NCI-H2227 (cell line): ENCODE data around the gene ARTN.

Experiments used
- DNase-seq: peaks from one replicate; lab custom pipeline; 2025; ENCODE audit not compliant: unreplicated experiment; lab: John Stamatoyannopoulos, UW

Gene ARTN

DNA sequence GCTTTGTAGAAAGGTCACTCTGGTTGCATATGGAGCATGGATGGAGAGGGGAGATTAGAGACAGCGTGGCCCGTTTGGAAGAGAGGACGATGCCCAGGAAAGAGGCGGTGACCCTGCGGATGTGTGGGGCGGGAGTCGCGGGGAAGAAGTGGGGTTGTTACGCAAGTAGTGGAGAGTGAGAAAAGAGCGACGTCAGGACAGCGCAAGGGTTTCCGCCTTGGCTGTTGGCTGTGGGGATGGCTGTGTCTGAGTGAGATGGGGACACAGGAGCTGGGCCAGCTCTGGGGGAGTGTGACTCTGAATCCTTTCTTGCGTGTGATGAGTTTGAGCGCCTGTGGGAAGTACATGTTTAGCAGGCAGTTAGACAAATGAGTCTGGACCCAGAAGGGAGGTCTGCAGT lies 49.2 kb downstream of the ARTN start:
- DNase-seq = no peak

DNA sequence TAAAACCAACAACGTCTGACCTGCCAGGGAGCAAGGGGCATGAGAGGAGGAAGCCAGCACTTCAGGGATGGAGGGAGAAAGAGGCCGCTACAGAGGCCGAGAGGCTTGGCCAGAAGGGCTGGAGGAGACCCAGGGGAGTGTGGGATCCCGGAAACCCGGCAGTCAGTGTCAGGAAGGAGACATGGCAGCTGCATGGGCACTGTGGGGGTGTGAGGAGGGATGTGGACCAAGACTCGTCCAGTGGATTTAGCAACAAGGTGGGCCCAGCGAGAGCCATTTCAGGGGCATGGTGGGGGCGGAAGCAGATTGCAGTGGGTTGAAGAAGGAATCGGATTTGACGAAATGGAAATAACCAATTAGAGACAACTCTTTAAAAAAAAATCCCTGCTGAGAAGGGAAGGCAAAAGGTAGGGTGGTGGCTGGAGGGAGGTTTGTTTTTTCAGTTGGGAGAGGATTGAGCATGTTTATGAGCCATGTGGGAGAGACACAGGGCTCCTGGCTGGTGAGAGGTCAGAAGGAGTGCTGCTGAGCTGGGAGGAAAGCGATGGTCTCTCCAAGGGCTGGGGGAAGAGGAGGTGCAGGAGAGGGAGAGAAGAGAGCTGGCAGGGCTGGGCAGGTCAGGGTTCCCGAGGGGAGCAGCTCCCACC lies 49.8 kb downstream of the ARTN start:
- DNase-seq = no peak

DNA sequence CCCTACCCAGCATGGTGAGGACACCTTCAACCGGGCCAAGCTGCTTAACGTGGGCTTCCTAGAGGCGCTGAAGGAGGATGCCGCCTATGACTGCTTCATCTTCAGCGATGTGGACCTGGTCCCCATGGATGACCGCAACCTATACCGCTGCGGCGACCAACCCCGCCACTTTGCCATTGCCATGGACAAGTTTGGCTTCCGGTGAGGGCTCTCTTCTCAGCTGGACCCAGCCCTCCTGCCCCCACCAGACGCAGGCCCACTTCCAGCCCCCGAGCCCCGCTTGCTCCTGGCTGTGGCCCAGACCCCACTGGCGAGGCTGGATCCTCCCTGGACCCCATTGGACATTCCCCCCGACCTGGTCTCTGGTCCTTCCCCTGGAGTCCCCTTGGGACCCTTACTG lies 51.3 kb downstream of the ARTN start:
- DNase-seq = no peak

DNA sequence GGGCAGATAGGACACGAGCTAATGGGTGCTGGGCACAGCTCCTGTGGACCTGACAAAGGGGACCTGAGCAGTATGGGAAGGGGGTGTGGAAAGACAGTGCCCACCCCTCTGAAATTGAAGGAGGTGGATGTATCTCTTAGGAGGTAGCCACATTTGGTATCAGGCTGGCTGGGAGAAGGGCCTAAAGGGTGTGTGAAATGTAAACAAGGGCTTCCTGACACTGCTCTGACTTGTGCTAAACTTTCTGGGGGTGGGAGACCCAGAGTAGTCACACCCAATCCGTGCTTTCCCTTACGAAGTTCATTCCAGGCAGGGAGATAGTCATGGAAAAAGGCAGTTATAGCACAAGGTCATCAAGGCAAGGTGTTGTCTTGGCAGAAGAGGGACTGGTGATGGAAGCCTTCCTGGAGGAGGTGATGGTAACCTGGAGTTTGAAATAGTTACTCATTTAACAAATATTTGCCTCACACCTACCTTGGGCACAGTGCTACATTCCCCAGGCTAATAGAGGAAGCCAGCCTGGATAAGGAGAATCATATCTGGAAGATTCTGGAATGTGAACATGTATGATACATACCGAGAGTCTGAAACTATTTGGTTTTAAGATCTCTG lies 52.5 kb downstream of the ARTN start:
- no peak for DNase-seq

DNA sequence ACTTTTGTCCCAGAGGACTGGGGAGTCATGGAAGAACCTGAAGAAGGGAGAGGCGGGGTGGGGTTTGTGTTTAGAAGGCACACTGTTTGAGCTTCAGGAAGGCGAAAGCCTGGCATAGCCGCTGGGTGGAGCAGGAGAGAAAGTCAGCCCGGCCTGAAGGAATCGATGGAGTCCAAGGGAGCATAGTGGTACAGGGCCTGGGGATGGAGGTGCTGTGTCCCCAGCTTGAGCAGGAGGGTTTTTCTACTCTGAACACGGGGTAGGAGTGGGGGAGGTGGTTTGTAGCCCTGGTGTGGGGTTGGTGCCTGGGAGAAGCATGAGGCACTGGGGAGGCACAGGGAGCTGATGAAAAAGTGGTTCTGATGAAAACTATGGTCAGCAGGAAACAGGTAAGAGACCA lies 53.1 kb downstream of the ARTN start:
- DNase-seq = no peak
